OCI-LY1 (cell line): ENCODE data around the gene CD244.

ENCODE experiments used
- EZH2 ChIP-seq: fragments of 200-600 bp; sonication (generic), shearing (Covaris generic); IDR thresholded peaks from 2 replicates; pipeline ENCODE4 v1.8.0; 2017; ENCODE audit warnings: borderline replicate concordance, mixed run types, mild to moderate bottlenecking, antibody characterized with exemption, low read length, moderate library complexity, mixed read lengths
- TF ChIP-seq, protein P1 (sequence below): fragments of 200-600 bp; sonication (generic), shearing (Covaris generic); IDR thresholded peaks from 2 replicates; pipeline ENCODE4 v1.5.1; 2017; ENCODE audit warnings: mild to moderate bottlenecking, antibody characterized with exemption, low read length, moderate library complexity, mixed read lengths

DNA sequence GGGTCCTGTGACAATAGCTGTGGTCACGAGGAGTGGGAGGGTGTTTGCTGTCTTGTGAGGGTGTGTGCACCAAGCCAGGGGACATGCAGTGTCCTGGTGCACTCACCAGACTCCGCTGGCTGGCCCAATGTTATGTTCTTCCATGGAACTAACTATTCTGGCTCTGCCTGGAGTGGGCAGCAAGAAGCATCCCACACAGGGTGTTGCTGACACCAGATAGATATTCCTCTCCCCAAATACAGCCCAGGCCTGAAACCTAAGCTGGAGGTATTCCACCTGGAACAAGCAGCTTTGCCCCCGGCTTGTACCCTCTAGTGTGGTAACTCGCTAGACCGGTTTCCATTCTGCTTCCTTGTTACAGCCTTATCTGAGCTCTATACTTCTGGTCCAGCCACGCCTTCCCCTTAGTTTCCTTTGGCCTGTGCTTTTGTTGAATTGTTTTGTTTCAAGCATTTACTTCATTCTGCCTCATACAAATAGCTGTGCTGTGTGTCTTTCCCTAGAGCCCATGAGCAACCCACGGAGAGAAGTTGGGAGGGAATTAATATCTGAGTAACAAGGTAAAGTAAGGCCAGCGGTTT lies 81.4 kb downstream of the CD244 start:
- TF ChIP-seq, protein P1, sequence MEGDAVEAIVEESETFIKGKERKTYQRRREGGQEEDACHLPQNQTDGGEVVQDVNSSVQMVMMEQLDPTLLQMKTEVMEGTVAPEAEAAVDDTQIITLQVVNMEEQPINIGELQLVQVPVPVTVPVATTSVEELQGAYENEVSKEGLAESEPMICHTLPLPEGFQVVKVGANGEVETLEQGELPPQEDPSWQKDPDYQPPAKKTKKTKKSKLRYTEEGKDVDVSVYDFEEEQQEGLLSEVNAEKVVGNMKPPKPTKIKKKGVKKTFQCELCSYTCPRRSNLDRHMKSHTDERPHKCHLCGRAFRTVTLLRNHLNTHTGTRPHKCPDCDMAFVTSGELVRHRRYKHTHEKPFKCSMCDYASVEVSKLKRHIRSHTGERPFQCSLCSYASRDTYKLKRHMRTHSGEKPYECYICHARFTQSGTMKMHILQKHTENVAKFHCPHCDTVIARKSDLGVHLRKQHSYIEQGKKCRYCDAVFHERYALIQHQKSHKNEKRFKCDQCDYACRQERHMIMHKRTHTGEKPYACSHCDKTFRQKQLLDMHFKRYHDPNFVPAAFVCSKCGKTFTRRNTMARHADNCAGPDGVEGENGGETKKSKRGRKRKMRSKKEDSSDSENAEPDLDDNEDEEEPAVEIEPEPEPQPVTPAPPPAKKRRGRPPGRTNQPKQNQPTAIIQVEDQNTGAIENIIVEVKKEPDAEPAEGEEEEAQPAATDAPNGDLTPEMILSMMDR, result no peak
- TF ChIP-seq EZH2, result no peak
